ENCODE results near the gene WFIKKN1. TPM values are rescaled to one million over a fixed set of nuclear protein-coding genes. Genes with fewer than 3 reads are reported as not detected.

The WFIKKN1 gene
- total RNA-seq, 1 donor from 2014 or later, result 0.56 TPM

DNA sequence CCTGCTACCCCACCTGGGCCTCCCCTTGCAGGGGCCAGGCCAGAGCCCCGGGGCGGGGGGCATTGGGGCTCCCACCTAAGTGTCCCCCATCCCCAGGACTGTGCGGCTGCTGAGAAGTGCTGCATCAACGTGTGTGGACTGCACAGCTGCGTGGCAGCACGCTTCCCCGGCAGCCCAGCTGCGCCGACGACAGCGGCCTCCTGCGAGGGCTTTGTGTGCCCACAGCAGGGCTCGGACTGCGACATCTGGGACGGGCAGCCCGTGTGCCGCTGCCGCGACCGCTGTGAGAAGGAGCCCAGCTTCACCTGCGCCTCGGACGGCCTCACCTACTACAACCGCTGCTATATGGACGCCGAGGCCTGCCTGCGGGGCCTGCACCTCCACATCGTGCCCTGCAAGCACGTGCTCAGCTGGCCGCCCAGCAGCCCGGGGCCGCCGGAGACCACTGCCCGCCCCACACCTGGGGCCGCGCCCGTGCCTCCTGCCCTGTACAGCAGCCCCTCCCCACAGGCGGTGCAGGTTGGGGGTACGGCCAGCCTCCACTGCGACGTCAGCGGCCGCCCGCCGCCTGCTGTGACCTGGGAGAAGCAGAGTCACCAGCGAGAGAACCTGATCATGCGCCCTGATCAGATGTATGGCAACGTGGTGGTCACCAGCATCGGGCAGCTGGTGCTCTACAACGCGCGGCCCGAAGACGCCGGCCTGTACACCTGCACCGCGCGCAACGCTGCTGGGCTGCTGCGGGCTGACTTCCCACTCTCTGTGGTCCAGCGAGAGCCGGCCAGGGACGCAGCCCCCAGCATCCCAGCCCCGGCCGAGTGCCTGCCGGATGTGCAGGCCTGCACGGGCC, 1.9 kb downstream of the WFIKKN1 start:
- Mint-ChIP-seq H3K36me3 (ENCODE audit: unreplicated experiment) (peaks cover 2% of the 10 kb centered on the region), H3K4me3 (ENCODE audit: unreplicated experiment) (no peak overlapping the region), H3K9me3 (ENCODE audit: unreplicated experiment) (no peaks in the 10 kb centered on the region), H3K27me3 (ENCODE audit: unreplicated experiment) (no peaks in the 10 kb centered on the region), H3K4me1 (ENCODE audit: unreplicated experiment) (peaks cover 29% of the 10 kb centered on the region), H3K27ac (ENCODE audit: unreplicated experiment) (no peak overlapping the region)
- TF ChIP-seq, protein P1, sequence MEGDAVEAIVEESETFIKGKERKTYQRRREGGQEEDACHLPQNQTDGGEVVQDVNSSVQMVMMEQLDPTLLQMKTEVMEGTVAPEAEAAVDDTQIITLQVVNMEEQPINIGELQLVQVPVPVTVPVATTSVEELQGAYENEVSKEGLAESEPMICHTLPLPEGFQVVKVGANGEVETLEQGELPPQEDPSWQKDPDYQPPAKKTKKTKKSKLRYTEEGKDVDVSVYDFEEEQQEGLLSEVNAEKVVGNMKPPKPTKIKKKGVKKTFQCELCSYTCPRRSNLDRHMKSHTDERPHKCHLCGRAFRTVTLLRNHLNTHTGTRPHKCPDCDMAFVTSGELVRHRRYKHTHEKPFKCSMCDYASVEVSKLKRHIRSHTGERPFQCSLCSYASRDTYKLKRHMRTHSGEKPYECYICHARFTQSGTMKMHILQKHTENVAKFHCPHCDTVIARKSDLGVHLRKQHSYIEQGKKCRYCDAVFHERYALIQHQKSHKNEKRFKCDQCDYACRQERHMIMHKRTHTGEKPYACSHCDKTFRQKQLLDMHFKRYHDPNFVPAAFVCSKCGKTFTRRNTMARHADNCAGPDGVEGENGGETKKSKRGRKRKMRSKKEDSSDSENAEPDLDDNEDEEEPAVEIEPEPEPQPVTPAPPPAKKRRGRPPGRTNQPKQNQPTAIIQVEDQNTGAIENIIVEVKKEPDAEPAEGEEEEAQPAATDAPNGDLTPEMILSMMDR (IDR thresholded peaks at IDR 0.05), result no peak
- no peak for DNase-seq (ENCODE audit: extremely low spot score, unreplicated experiment)

DNA sequence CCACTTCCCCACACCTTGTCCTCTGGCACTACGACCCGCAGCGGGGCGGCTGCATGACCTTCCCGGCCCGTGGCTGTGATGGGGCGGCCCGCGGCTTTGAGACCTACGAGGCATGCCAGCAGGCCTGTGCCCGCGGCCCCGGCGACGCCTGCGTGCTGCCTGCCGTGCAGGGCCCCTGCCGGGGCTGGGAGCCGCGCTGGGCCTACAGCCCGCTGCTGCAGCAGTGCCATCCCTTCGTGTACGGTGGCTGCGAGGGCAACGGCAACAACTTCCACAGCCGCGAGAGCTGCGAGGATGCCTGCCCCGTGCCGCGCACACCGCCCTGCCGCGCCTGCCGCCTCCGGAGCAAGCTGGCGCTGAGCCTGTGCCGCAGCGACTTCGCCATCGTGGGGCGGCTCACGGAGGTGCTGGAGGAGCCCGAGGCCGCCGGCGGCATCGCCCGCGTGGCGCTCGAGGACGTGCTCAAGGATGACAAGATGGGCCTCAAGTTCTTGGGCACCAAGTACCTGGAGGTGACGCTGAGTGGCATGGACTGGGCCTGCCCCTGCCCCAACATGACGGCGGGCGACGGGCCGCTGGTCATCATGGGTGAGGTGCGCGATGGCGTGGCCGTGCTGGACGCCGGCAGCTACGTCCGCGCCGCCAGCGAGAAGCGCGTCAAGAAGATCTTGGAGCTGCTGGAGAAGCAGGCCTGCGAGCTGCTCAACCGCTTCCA, 2.7 kb downstream of the WFIKKN1 start:
- no peaks in the 10 kb centered on the region for H3K27me3 Mint-ChIP-seq (ENCODE audit: unreplicated experiment)
- H3K27ac Mint-ChIP-seq (ENCODE audit: unreplicated experiment), result no peak overlapping the region
- no peaks in the 10 kb centered on the region for H3K9me3 Mint-ChIP-seq (ENCODE audit: unreplicated experiment)
- H3K4me3 Mint-ChIP-seq (ENCODE audit: unreplicated experiment), result no peak overlapping the region
- H3K36me3 Mint-ChIP-seq (ENCODE audit: unreplicated experiment), result peaks cover 2% of the 10 kb centered on the region
- DNase-seq (ENCODE audit: extremely low spot score, unreplicated experiment), result no peak
- TF ChIP-seq, protein P1 (IDR thresholded peaks at IDR 0.05), result no peak
- H3K4me1 Mint-ChIP-seq (ENCODE audit: unreplicated experiment), result peaks cover 23% of the 10 kb centered on the region

DNA sequence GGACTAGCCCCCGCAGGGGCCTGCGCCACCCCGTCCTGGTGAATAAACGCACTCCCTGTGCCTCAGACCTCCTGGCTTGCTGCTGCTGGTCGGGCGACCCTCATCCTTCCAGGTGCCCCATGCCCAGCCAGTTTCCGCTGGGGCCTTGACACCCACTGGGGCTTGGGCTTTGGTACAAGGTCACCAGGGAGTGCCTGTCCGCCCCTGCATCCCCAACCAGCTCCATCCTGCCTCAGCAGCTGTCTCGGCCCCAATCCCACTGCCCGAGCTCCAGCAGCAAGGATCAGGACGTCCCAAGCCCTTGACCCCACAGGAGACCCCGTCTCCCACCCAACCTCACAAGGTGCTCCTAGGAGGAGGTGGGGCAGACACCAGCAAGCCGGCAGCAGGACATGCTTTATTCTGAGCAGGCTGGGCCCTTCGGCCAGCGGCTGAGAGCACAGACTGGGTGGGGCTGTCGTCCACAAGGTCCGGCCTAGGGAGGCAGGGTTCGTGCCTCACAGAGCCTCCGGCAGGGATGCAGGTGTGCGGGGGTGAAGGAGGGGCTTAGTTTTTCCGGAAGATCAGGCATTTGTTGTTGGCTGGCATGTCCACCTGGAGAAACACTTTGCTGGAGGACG, 3.4 kb downstream of the WFIKKN1 start:
- TF ChIP-seq, protein P1 (IDR thresholded peaks at IDR 0.05), result no peak
- Mint-ChIP-seq H3K27me3 (ENCODE audit: unreplicated experiment) (no peaks in the 10 kb centered on the region), H3K9me3 (ENCODE audit: unreplicated experiment) (no peaks in the 10 kb centered on the region), H3K27ac (ENCODE audit: unreplicated experiment) (no peak overlapping the region), H3K36me3 (ENCODE audit: unreplicated experiment) (peaks cover under 1% of the 10 kb centered on the region), H3K4me3 (ENCODE audit: unreplicated experiment) (peak overlapping the region; percentile 35), H3K4me1 (ENCODE audit: unreplicated experiment) (peaks cover 17% of the 10 kb centered on the region)
- no peak for DNase-seq (ENCODE audit: extremely low spot score, unreplicated experiment)

DNA sequence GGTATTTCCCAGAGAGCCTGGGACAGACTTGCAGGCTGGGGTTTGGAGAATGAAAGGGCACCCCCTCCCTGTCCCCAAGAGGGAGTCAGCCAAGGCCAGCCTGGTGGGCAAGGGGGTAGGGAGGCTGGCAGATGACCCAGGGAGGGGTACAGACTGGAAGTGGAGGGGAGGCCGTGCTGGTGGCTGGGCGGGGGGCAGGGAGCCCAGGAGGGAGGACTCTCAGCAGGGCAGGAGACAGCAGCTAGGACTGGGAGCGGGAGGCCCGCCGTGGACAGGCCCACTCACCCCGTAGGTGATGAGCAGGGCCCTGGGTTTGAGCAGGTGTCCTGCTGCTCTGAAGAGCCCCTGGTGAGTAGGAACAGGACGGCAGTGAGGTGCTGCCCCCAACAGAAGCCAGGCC, 4.2 kb downstream of the WFIKKN1 start:
- Mint-ChIP-seq H3K4me3 (ENCODE audit: unreplicated experiment) (peak overlapping the region; percentile 68), H3K27me3 (ENCODE audit: unreplicated experiment) (no peaks in the 10 kb centered on the region), H3K9me3 (ENCODE audit: unreplicated experiment) (no peaks in the 10 kb centered on the region), H3K27ac (ENCODE audit: unreplicated experiment) (no peak overlapping the region), H3K4me1 (ENCODE audit: unreplicated experiment) (peaks cover 9% of the 10 kb centered on the region), H3K36me3 (ENCODE audit: unreplicated experiment) (no peaks in the 10 kb centered on the region)
- DNase-seq (ENCODE audit: extremely low spot score, unreplicated experiment), result no peak
- TF ChIP-seq, protein P1 (IDR thresholded peaks at IDR 0.05), result no peak

All from osteocyte (in vitro differentiated cells).